GM23338 (cell line): ENCODE data around the gene POLR2A. TPM values are rescaled to one million over a fixed set of nuclear protein-coding genes. Genes with fewer than 3 reads are reported as not detected.

ENCODE experiments used
- ATAC-seq: fragments of 200-7000 bp; cut with Tn5 transposase; 3 replicates; pipeline ENCODE4 v1.9.1; 2020
- DNase-seq: peaks from one replicate; pipeline ENCODE4 v3.0.0-alpha.2; 2015; ENCODE audit warnings: low spot score
- H2AFZ ChIP-seq: fragments of 200-600 bp; sonication (generic); 2 replicates; pipeline ENCODE4 v1.8.0; 2016; ENCODE audit warnings: antibody characterized with exemption, mild to moderate bottlenecking, moderate library complexity
- H3F3A ChIP-seq: fragments of 200-600 bp; sonication (generic); replicated peaks from 2 replicates; pipeline ENCODE4 v1.8.0; 2017; ENCODE audit warnings: antibody characterized with exemption, mixed run types, low read depth
- H3K27ac ChIP-seq: fragments of 200-600 bp; sonication (generic); 2 replicates; pipeline ENCODE4 v1.6.1; 2016; ENCODE audit warnings: low read depth
- H3K27me3 ChIP-seq: fragments of 200-600 bp; sonication (generic); 2 replicates; pipeline ENCODE4 v1.8.0; 2016; ENCODE audit warnings: mild to moderate bottlenecking, mixed run types, moderate library complexity; ENCODE audit not compliant: insufficient read depth
- H3K36me3 ChIP-seq: fragments of 200-600 bp; sonication (generic); 2 replicates; pipeline ENCODE4 v1.8.0; 2016; ENCODE audit warnings: mild to moderate bottlenecking; ENCODE audit not compliant: insufficient read depth
- H3K4me1 ChIP-seq: fragments of 200-600 bp; sonication (generic); 2 replicates; pipeline ENCODE4 v1.8.0; 2016; ENCODE audit warnings: mild to moderate bottlenecking, moderate library complexity; ENCODE audit not compliant: insufficient read depth
- H3K4me2 ChIP-seq: fragments of 200-600 bp; sonication (generic); 2 replicates; pipeline ENCODE4 v1.7.1; 2017; ENCODE audit warnings: mixed run types
- H3K4me3 ChIP-seq: fragments of 200-600 bp; sonication (generic); 2 replicates; pipeline ENCODE4 v1.6.1; 2016; ENCODE audit warnings: mixed run types
- H3K79me2 ChIP-seq: fragments of 200-600 bp; sonication (generic); replicated peaks from 2 replicates; pipeline ENCODE4 v1.8.0; 2017; ENCODE audit warnings: mild to moderate bottlenecking; ENCODE audit not compliant: insufficient read depth
- H3K9me2 ChIP-seq: fragments of 200-600 bp; sonication (generic); 2 replicates; pipeline ENCODE4 v1.8.0; 2017; ENCODE audit not compliant: insufficient read depth
- H4K20me1 ChIP-seq: fragments of 200-600 bp; sonication (generic); replicated peaks from 2 replicates; pipeline ENCODE4 v1.8.0; 2017; ENCODE audit warnings: mild to moderate bottlenecking; ENCODE audit not compliant: insufficient read depth
- H3K27ac Mint-ChIP-seq: 2 replicates; pipeline ENCODE4 v1.8.0; 2020; ENCODE audit warnings: inconsistent platforms, mild to moderate bottlenecking, moderate library complexity, mixed read lengths
- H3K27me3 Mint-ChIP-seq: 3 replicates; pipeline ENCODE4 v1.8.0; 2022; ENCODE audit warnings: low read depth, mild to moderate bottlenecking, moderate library complexity, mixed read lengths, inconsistent platforms; ENCODE audit not compliant: insufficient read depth, poor library complexity
- H3K36me3 Mint-ChIP-seq: 3 replicates; pipeline ENCODE4 v1.8.0; 2021; ENCODE audit warnings: low read depth, mild to moderate bottlenecking, inconsistent platforms, moderate library complexity, mixed read lengths
- H3K4me1 Mint-ChIP-seq: 3 replicates; pipeline ENCODE4 v1.8.0; 2020; ENCODE audit warnings: mild to moderate bottlenecking, inconsistent platforms, mixed read lengths
- H3K4me3 Mint-ChIP-seq: 3 replicates; pipeline ENCODE4 v1.8.0; 2021; ENCODE audit warnings: moderate library complexity, mild to moderate bottlenecking, inconsistent platforms, mixed read lengths
- H3K9me3 Mint-ChIP-seq: 3 replicates; pipeline ENCODE4 v1.8.0; 2020; ENCODE audit warnings: moderate library complexity, mild to moderate bottlenecking, inconsistent platforms, mixed read lengths
- ETS1 ChIP-seq: IDR thresholded peaks from 2 replicates; pipeline ENCODE4 v1.6.1; 2016; ENCODE audit warnings: antibody characterized with exemption
- POLR2AphosphoS5 ChIP-seq: IDR thresholded peaks from 2 replicates; pipeline ENCODE4 v1.6.1; 2016; ENCODE audit warnings: antibody characterized with exemption, low read depth
- STAT1 ChIP-seq: IDR thresholded peaks from one replicate; pipeline ENCODE4 v1.6.1; 2016; ENCODE audit warnings: antibody characterized with exemption; ENCODE audit not compliant: unreplicated experiment
- ZNF114 ChIP-seq: fragments of 250-450 bp; sonication (Bioruptor Pico); IDR thresholded peaks from 2 replicates; pipeline ENCODE4 v1.5.0; 2020; ENCODE audit warnings: mild to moderate bottlenecking, moderate library complexity
- ZNF331 ChIP-seq: fragments of 250-450 bp; sonication (Bioruptor Pico); IDR thresholded peaks from 2 replicates; pipeline ENCODE4 v1.5.0; 2020; ENCODE audit warnings: low read depth, mild to moderate bottlenecking, moderate library complexity
- polyA plus RNA-seq: library from polyadenylated mRNA; unstranded; fragments of >200 nt; fragmentation: Nextera tagmentation; extraction: Ambion mirVana; gene quantifications from 2 replicates; pipeline ENCODE4 v1.2.1, GENCODE V29; 2016
- total RNA-seq: library from RNA; depleted of rRNA; stranded (reverse); fragments of >200 nt; shearing (Covaris generic); gene quantifications from 2 replicates; pipeline ENCODE4 v1.2.3, GENCODE V29; 2014
- TF ChIP-seq, protein P1 (sequence below): fragments of 250-450 bp; sonication (Bioruptor Pico); IDR thresholded peaks from 2 replicates; pipeline ENCODE4 v1.5.0; 2020; ENCODE audit warnings: mild to moderate bottlenecking, moderate library complexity

The POLR2A gene
- total and polyA plus RNA-seq, 2 experiments from 2014 or later = 56.8 to 151 TPM

DNA sequence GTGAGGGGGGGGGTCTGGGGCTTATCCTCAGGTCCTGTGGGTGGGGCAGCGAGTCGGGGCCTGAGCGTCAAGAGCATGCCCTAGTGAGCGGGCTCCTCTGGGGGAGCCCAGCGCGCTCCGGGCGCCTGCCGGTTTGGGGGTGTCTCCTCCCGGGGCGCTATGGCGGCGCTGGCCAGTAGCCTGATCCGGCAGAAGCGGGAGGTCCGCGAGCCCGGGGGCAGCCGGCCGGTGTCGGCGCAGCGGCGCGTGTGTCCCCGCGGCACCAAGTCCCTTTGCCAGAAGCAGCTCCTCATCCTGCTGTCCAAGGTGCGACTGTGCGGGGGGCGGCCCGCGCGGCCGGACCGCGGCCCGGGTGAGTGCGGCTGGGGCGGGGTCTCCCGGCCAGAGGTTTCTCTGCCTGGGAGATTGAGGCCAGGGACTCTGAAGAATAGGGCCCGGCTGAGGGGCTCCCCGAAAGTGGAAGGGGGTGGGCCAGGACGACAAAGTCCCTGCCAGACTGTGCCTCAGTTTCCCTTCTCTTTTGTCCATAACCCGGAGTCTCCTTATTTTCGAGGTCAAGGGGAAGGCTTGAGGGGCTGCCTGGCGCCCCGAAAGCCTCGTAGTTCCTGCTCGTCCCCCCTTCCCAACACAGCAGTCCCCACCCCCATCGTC, 44.6 kb upstream of the POLR2A start, which contains the start of gene FGF11 (continued):
- TF ChIP-seq, protein P1, sequence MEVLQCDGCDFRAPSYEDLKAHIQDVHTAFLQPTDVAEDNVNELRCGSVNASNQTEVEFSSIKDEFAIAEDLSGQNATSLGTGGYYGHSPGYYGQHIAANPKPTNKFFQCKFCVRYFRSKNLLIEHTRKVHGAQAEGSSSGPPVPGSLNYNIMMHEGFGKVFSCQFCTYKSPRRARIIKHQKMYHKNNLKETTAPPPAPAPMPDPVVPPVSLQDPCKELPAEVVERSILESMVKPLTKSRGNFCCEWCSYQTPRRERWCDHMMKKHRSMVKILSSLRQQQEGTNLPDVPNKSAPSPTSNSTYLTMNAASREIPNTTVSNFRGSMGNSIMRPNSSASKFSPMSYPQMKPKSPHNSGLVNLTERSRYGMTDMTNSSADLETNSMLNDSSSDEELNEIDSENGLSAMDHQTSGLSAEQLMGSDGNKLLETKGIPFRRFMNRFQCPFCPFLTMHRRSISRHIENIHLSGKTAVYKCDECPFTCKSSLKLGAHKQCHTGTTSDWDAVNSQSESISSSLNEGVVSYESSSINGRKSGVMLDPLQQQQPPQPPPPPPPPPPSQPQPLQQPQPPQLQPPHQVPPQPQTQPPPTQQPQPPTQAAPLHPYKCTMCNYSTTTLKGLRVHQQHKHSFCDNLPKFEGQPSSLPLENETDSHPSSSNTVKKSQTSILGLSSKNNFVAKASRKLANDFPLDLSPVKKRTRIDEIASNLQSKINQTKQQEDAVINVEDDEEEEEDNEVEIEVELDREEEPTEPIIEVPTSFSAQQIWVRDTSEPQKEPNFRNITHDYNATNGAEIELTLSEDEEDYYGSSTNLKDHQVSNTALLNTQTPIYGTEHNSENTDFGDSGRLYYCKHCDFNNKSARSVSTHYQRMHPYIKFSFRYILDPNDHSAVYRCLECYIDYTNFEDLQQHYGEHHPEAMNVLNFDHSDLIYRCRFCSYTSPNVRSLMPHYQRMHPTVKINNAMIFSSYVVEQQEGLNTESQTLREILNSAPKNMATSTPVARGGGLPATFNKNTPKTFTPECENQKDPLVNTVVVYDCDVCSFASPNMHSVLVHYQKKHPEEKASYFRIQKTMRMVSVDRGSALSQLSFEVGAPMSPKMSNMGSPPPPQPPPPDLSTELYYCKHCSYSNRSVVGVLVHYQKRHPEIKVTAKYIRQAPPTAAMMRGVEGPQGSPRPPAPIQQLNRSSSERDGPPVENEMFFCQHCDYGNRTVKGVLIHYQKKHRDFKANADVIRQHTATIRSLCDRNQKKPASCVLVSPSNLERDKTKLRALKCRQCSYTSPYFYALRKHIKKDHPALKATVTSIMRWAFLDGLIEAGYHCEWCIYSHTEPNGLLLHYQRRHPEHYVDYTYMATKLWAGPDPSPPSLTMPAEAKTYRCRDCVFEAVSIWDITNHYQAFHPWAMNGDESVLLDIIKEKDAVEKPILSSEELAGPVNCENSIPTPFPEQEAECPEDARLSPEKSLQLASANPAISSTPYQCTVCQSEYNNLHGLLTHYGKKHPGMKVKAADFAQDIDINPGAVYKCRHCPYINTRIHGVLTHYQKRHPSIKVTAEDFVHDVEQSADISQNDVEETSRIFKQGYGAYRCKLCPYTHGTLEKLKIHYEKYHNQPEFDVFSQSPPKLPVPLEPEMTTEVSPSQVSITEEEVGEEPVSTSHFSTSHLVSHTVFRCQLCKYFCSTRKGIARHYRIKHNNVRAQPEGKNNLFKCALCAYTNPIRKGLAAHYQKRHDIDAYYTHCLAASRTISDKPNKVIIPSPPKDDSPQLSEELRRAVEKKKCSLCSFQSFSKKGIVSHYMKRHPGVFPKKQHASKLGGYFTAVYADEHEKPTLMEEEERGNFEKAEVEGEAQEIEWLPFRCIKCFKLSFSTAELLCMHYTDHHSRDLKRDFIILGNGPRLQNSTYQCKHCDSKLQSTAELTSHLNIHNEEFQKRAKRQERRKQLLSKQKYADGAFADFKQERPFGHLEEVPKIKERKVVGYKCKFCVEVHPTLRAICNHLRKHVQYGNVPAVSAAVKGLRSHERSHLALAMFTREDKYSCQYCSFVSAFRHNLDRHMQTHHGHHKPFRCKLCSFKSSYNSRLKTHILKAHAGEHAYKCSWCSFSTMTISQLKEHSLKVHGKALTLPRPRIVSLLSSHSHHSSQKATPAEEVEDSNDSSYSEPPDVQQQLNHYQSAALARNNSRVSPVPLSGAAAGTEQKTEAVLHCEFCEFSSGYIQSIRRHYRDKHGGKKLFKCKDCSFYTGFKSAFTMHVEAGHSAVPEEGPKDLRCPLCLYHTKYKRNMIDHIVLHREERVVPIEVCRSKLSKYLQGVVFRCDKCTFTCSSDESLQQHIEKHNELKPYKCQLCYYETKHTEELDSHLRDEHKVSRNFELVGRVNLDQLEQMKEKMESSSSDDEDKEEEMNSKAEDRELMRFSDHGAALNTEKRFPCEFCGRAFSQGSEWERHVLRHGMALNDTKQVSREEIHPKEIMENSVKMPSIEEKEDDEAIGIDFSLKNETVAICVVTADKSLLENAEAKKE (CRISPR knock-in tag) = no peak
- TF ChIP-seq ZNF331 (CRISPR knock-in tag) (no peak), ETS1 (no peak), STAT1 (no peak)

DNA sequence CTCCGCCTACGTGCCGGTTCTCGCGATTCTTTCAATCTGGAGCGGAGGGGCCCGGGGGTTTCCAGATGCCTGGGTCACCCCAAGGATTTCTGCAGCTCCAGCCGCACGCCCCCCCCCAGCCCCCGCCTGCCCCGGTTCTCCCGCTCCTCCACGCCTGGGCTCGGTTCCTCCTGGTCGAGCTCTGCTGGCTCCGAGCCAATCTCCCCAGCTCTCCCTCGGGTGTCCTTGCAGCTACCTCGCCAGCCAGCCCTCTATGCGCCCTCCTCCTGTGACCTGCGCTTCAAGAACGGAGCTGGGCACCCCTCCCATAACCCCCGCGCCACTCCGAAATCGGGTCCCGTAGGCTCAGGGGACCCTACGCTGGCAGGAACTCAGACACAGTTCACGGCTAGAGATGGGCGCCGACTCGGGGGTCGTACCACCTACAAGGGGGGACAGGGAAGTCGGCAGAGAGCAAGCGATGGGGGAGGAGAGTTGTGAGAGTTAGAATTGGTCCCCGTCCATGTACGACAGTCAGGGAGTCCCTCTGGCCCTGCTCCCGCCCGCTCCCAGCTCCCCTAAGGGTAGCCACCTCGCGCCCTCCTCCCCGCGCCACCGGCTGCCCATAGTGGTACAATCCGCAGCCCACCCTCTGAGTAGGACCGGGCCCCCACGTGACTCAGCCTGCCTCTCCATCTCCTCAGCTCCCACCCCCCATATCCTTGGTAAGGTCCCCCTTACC, 43.9 kb upstream of the POLR2A start:
- H3K4me3 Mint-ChIP-seq = peak overlapping the region; percentile 96
- H3K27me3 ChIP-seq = peaks cover 48% of the 10 kb centered on the region
- H3K27ac Mint-ChIP-seq = peak overlapping the region; percentile 98
- no peaks in the 10 kb centered on the region; the same call in 2 of the 3 replicates for H3K36me3 Mint-ChIP-seq
- H3K27ac ChIP-seq = peak overlapping the region; percentile 95
- ATAC-seq (peak; percentile 3), DNase-seq (peak; percentile 79)
- no peaks in the 10 kb centered on the region for H3K9me3 Mint-ChIP-seq
- peak overlapping the region; percentile 98 for H3K4me3 ChIP-seq
- no peaks in the 10 kb centered on the region for H3K79me2 ChIP-seq
- TF ChIP-seq POLR2AphosphoS5 = peak; percentile 80
- no peak for TF ChIP-seq ZNF114
- no peaks in the 10 kb centered on the region for H3K36me3 ChIP-seq
- peaks cover 51% of the 10 kb centered on the region for H3K27me3 Mint-ChIP-seq
- peaks cover 33% of the 10 kb centered on the region for H3K4me1 Mint-ChIP-seq
- peaks cover 51% of the 10 kb centered on the region for H3F3A ChIP-seq
- H3K4me2 ChIP-seq = peak overlapping the region; percentile 76
- H4K20me1 ChIP-seq = peaks cover 3% of the 10 kb centered on the region; the same call in 1 of the 2 replicates
- peak overlapping the region; percentile 72 for H2AFZ ChIP-seq
- H3K9me2 ChIP-seq = no peaks in the 10 kb centered on the region
- H3K4me1 ChIP-seq = peaks cover 33% of the 10 kb centered on the region
